ENCODE measurements around the gene SGIP1.

The SGIP1 gene

GRCh38 chr1:66648901-66649595, 115.1 kb downstream of the SGIP1 start:
- no peak overlapping the region for H3K27ac ChIP-seq
- DNase-seq (ENCODE audit: low read depth, low spot score), result no peak

- no peak overlapping the region for H3K27ac ChIP-seq
- DNase-seq (ENCODE audit: low read depth, low spot score), result no peak
Observed at GRCh38 chr1:66652556-66652955, 118.6 kb downstream of the SGIP1 start.

- H3K27ac ChIP-seq, result no peak overlapping the region
- no peak for DNase-seq (ENCODE audit: low read depth, low spot score)
Observed at GRCh38 chr1:66654643-66655042, 120.7 kb downstream of the SGIP1 start.

GRCh38 chr1:66671455-66671854, 137.5 kb downstream of the SGIP1 start:
- no peak for DNase-seq (ENCODE audit: low read depth, low spot score)
- no peak overlapping the region for H3K27ac ChIP-seq

- no peak for DNase-seq (ENCODE audit: low read depth, low spot score)
- H3K27ac ChIP-seq, result no peak overlapping the region
Observed at GRCh38 chr1:66676613-66677298, 142.8 kb downstream of the SGIP1 start.

- no peak overlapping the region for H3K27ac ChIP-seq
- DNase-seq (ENCODE audit: low read depth, low spot score), result no peak
Observed at GRCh38 chr1:66678146-66678545, 144.2 kb downstream of the SGIP1 start.

- no peak overlapping the region for H3K27ac ChIP-seq
- DNase-seq (ENCODE audit: low read depth, low spot score), result no peak
Observed at GRCh38 chr1:66679140-66679539, 145.2 kb downstream of the SGIP1 start.

GRCh38 chr1:66681686-66682085, 147.7 kb downstream of the SGIP1 start:
- DNase-seq (ENCODE audit: low read depth, low spot score), result no peak
- H3K27ac ChIP-seq, result no peak overlapping the region

- no peak overlapping the region for H3K27ac ChIP-seq
- DNase-seq (ENCODE audit: low read depth, low spot score), result no peak
Observed at GRCh38 chr1:66682106-66682505, 148.2 kb downstream of the SGIP1 start.

GRCh38 chr1:66684353-66684752, 150.4 kb downstream of the SGIP1 start:
- H3K27ac ChIP-seq, result no peak overlapping the region
- DNase-seq (ENCODE audit: low read depth, low spot score), result no peak

GRCh38 chr1:66685265-66685664, 151.3 kb downstream of the SGIP1 start:
- no peak overlapping the region for H3K27ac ChIP-seq
- DNase-seq (ENCODE audit: low read depth, low spot score), result no peak

- DNase-seq (ENCODE audit: low read depth, low spot score), result no peak
- no peak overlapping the region for H3K27ac ChIP-seq
Observed at GRCh38 chr1:66685670-66686069, 151.7 kb downstream of the SGIP1 start.

- no peak for DNase-seq (ENCODE audit: low read depth, low spot score)
- H3K27ac ChIP-seq, result no peak overlapping the region
Observed at GRCh38 chr1:66686406-66686805, 152.5 kb downstream of the SGIP1 start.

- no peak for DNase-seq (ENCODE audit: low read depth, low spot score)
- H3K27ac ChIP-seq, result no peak overlapping the region
Observed at GRCh38 chr1:66687358-66687757, 153.4 kb downstream of the SGIP1 start.

GRCh38 chr1:66690666-66691381, 156.9 kb downstream of the SGIP1 start:
- no peak overlapping the region for H3K27ac ChIP-seq
- no peak for DNase-seq (ENCODE audit: low read depth, low spot score)

- no peak for DNase-seq (ENCODE audit: low read depth, low spot score)
- H3K27ac ChIP-seq, result no peak overlapping the region
Observed at GRCh38 chr1:66692681-66693080, 158.7 kb downstream of the SGIP1 start.

GRCh38 chr1:66693856-66694255, 159.9 kb downstream of the SGIP1 start:
- DNase-seq (ENCODE audit: low read depth, low spot score), result no peak
- H3K27ac ChIP-seq, result no peak overlapping the region

GRCh38 chr1:66695116-66695515, 161.2 kb downstream of the SGIP1 start:
- H3K27ac ChIP-seq, result no peak overlapping the region
- no peak for DNase-seq (ENCODE audit: low read depth, low spot score)

GRCh38 chr1:66696771-66697170, 162.8 kb downstream of the SGIP1 start:
- DNase-seq (ENCODE audit: low read depth, low spot score), result no peak

GRCh38 chr1:66699213-66699612, 165.3 kb downstream of the SGIP1 start:
- no peak for DNase-seq (ENCODE audit: low read depth, low spot score)
- no peak overlapping the region for H3K27ac ChIP-seq

More at GRCh38 chr1:66696771-66697170, 162.8 kb downstream of the SGIP1 start:
- H3K27ac ChIP-seq, result no peak overlapping the region

- no peak overlapping the region for H3K27ac ChIP-seq
Observed at GRCh38 chr1:66704177-66704875, 170.4 kb downstream of the SGIP1 start.

More at GRCh38 chr1:66704177-66704875, 170.4 kb downstream of the SGIP1 start:
- no peak for DNase-seq (ENCODE audit: low read depth, low spot score)
